Measurements from ENCODE around the gene RYR2.
"Not testable (repeated sequence)": the region's sequence is repeated elsewhere in the genome, so short reads cannot be mapped to it uniquely, and the experiment has no call there.

RYR2 gene

DNA sequence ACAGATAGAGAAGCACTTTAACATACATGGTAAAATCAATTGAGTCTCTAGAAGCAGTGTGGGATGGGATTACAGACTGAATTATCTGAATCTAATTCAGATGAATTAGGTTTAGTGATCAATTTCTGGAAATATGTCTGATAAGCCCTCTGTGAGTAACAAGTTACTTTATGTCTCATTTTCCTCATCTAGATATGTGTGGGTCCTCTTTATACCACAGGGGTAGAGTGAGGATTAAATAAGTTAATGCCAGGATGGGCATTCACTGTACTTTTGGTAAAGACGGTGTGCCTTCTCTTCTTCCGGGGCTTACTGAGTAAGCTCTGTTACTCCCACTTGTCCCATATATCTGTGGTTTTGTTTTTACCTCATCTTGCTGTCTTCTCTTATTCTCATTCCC is 225.8 kb downstream of the RYR2 start:
- no peak for DNase-seq (ENCODE audit: low spot score)

DNA sequence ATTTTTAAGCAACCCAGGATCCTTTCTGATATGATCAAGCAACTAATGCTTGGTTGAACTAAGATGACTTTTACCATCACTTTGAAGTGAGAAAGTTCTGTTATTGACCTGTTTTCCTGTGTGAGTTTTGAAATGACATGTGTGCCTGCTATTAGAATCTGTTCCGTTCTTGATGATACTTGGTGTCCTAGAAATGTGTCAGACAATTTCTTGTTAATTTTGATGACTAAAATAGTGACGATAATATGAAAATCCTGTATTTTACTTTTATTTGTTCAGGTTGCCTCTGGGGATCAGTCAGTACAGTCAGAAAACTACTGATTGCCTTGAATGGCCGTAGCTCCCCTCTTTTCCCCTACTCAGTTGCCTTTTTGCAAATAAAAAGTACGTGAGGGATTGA is 228.0 kb downstream of the RYR2 start:
- DNase-seq (ENCODE audit: low spot score), result no peak

DNA sequence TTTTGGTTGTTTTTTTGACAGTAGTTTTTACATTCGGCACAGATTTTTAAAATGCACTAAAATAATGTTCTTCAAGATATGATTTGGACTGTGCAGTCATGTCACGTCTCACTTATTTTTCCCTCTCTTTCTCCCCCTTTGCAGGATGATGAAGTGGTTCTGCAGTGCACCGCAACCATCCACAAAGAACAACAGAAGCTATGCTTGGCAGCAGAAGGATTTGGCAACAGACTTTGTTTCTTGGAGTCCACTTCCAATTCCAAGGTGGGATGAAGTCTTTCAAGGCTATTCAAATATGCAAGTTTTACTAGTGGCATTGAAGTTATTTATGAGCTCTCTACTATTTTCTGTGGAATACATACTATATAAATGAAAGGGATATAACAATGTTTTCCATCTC is 228.4 kb downstream of the RYR2 start:
- no peak for DNase-seq (ENCODE audit: low spot score)

DNA sequence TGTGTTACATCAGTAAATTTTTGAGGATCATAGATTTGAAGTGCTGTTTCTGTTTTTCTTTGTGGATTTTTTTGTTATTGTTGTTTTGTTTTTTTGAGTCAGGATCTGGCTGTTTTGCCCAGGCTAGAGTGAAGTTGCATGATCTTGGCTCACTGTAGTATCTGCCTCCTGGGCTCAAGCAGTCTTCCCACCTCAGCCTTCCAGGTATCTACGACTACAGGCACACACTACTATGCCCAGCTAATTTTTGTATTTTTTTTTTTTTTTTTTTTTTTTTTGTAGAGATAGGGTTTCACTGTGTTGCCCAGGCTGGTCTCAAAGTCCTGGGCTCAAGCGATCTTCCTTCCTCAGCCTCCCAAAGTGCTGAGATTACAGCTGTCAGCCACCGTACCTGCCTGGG is 236.0 kb downstream of the RYR2 start:
- not testable (repeated sequence) for DNase-seq (ENCODE audit: low spot score)

DNA sequence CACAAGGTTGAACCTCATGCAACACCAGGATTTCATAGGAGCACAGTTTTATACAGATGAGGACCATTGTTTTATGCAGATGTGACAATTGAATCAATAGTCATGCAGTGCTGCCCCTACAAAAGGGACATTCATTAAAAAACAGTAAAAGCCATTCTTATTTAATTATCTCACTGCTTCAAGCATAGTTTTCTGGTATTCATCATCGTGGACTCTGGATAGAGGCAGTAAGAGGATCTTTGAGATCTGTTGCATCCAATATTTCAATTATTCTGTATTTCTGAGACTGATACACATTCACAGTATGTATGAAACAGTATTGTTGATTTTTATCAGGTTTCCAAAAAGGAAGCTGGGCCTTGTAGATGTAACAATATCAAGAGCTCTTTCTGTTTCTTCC is 237.6 kb downstream of the RYR2 start:
- DNase-seq (ENCODE audit: low spot score), result no peak

DNA sequence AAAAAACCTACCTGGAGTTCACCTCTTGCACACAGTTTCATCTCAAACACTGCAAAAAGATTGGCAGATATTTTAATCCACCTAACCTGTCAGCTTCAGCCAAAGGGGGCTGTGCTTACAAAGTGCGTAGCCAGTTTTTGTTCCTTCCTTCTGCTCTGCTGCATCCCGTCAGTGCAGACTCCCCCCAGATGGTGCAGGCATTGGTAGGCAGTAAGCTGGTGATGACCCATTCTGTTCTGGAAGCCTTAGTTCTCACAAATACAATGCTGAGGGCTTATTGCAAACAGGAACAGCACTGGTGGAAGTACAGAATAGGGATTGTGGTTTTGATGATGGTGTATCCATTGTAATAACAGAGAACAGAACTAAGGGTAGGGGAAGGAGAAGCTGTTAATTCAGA is 239.5 kb downstream of the RYR2 start:
- no peak for DNase-seq (ENCODE audit: low spot score)

DNA sequence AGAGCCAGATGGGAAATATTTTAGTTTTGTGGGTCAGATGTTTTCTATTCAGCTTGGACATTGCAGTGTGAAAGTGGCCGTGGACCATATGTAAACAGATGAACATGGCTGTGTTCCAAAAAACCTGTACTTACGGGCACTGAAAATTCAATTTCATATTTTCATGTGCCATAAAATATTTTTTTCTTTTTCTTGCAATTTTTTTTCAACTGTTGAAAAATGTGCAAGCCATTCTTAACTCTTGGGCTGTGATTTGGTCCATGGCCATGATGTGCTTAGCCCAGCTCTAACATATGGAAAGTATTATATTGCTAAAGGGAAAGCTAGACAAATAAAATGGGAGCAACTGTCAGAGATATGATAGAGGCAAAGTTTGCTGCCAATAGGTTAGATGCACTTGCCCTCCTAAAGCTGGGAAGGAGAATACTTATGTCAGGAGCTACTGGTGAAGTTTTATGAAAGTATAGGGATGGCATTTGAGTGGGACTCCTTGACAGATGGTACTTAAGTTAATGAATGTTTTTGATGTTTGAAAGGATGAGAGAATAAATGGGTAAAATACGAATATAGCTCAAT is 240.3 kb downstream of the RYR2 start:
- no peak for DNase-seq (ENCODE audit: low spot score)

DNA sequence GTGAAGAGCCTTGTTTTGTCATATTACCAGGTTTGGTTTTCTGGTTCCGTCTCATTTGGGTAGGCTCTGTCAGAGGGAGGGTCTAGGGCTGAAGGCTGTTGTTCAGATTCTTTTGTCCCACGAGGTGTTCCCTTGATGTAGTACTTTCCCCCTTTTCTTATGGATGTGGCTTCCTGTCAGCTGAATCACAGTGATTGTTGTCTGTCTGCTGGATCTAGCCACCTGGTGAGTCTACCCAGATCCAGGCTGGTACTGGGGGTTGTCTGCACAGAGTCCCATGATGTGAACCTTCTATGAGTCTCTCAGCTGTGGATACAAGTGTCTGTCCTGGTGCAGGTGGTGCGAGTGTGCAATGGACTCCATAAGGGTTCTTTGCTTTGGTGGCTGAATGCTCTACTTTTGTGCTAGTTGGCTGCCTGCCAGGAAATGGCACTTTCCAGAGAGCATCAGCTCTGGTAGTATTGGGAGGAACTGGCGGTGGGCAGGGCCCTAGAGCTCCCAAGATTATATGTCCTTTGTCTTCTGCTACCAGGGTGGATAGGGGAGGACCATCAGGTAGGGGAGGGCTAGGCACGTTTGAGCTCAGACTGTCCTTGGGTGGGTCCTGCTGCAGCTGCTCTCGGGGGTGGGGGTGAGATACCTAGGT is 246.0 kb downstream of the RYR2 start:
- DNase-seq (ENCODE audit: low spot score), result no peak

DNA sequence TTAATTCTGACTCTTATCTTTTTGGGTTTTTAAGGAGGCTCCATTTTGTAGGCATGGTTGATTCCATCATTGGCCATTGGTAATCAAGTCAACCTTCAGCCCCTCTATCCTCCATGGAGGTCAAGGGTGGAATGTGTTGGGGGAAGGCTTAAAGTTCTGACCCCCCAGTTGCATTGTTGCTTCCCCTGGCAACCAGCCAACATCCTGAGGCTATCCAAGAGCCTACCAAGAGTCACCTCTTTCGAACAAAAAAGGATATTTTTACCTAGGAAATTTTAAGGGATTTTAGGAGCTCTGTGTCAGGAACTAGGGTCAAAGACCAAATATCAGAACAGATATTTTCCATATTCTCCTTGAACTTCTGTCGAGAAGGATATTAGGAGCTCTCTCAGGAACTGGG is 251.8 kb downstream of the RYR2 start:
- no peak for DNase-seq (ENCODE audit: low spot score)

DNA sequence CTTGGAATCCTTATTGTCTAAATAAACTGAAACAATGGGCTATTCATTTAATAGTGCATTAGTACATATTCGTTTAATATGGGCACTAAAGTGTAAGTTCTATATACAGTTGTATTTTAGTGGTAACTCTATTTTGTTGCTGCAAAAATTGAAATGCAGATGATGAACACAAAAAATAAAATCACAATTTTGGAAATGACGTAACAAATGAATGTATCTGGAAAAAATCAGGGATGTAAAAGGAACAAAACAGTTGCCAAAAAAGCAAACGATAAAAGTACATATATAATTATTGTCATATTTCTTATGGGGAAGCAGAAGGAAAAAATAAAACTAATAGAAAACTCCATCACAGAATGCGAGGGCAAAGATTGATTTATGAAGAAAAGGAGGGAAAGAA is 254.9 kb downstream of the RYR2 start:
- no peak for DNase-seq (ENCODE audit: low spot score)

DNA sequence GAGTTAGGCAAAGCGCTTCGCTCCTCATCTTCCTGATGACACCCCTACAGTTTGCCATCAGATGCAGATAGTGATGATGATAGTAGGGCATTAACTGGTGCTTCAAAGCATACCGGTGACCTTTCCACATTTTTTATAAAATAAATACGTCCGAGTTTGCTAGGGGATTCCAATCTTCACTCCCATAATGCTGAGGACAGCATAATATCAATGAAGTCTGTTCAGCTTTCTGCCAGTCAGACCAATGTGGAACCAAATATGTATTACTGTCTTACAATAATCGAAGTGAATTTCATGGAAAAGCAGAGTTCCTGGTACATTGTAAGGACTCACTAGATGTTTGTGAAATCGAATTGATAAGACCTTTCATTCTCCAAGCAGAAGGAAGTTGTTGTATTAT is 258.7 kb downstream of the RYR2 start:
- no peak for DNase-seq (ENCODE audit: low spot score)

DNA sequence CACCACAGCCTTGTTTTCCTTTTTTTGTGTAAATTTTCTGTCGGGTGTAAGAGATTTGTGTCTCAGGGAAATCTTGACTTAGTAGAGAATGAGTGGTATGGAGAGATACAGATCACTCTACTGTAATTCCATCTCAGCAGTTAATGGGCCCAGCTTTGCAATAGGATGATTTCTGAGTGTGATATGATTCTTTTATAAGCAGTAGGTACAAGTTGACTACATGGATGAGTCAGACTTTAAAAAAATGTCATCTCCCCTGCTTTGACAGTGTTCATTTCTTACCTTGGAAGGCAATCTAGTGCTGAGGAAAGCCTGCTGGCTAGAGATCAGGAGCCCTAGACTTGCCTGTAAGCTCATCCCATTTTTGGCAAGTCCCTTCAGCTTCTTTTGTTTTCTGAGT is 261.9 kb downstream of the RYR2 start:
- DNase-seq (ENCODE audit: low spot score), result no peak

DNA sequence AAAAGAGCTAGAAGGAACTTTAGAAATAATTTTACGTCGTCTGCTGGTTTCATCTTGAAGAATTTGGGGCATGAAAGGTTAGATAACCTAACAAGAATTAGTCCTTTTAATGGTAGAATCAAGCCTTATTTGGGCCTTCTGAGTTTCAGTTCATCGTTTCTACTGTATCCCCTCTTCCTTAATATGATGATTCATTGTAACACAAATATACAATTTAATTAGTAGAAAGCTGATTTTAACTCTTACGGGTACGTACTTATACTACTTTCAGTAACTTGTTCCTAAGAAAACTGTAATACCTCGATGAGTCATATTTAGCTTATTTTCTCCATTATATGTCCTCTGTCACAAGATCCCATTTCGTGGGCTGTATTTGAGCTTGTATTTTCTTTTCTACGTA is 264.7 kb downstream of the RYR2 start:
- DNase-seq (ENCODE audit: low spot score), result no peak

DNA sequence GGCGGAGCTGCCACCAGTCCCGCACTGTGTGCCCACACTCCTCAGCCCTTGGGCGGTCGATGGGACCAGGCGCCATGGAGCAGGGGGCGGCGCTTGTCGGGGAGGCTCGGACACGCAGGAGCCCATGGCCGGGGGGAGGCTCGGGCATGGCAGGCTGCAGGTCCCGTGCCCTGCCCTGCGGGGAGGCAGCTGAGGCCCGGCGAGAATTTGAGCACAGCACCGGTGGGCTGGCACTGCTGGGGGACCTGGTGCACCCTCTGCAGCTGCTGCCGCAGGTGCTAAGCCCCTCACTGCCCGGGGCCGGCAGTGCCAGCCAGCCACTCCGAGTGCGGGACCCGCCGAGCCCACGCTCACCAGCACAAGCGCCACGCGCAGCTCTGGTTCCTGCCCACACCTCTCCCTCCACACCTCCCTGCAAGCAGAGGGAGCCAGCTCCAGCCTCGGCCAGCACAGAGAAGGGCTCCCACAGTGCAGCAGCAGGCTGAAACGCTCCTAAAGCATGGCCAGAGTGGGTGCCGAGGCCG is 267.7 kb downstream of the RYR2 start:
- DNase-seq (ENCODE audit: low spot score), result no peak

DNA sequence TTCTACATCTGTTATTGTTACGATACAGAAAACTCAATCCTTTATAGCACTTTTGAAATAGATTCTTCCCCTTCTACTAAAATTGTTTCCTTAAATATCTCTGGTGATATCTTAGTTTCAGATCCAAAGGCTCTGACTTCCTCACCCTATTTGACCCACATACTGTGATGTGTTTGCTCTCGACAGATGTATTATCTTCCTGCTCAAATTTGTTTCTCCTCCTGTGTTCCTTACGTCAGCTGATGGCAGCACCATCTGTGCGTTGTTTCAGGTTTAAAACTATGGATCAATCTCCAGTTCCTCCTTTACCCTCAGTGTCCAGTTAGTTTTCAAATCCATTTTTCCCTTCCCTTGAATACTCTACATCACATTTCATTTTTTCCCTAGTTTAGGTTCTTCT is 274.4 kb downstream of the RYR2 start:
- no peak for DNase-seq (ENCODE audit: low spot score)

DNA sequence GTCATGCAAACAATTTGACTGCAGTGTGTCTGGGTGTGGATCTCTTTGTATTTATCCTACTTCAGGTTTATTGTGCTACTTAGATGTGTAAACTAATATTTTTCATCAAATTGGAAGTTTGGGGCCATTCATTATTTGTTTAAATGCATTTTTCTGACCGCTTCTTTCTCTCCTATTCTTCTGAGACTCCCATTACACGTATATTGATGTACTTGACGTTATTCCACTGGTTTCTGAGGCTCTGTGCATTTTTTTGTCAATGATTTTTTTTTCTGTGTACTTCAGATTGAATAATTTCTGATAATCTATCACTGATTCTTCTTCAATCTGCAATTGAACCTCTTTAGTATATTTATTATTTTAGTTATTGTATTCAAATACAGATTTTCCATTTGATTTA is 276.8 kb downstream of the RYR2 start:
- DNase-seq (ENCODE audit: low spot score), result no peak

DNA sequence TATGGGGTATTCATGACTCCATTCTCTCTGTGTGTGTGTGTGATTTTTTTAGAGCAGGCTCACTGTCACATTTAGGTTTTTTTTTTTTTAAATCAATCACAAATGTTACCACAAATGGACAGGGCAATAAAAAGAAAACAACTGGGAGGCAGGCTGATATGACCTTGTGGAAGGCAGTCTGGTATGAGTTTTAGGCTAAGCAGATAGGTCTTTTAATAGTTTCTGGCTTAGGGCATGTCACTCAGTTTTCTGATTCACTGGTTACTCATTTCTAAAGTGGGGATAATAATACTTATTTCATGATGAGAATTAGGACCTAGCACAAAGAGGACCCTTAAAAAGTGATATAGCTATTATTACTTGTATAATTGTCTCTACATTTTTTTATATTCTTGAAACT is 278.9 kb downstream of the RYR2 start:
- DNase-seq (ENCODE audit: low spot score), result no peak

DNA sequence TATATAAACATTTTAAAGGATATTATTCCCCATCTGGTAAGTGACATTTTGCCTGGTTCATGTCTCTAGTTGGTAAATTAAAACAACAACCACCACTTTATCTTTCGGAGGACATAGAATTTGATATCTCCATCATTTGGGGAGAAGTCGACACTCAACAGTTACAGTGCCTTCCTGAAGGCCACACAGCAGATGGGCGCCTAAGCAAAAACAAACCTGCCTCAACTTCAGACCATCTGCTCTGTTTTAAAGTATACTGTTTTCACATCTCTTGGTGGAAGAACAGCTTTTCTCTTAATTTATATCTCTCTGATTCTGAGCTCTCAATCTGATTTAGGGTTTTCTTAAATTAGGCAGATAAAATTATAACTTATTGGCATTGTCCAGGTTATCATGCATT is 282.2 kb downstream of the RYR2 start:
- DNase-seq (ENCODE audit: low spot score), result no peak

DNA sequence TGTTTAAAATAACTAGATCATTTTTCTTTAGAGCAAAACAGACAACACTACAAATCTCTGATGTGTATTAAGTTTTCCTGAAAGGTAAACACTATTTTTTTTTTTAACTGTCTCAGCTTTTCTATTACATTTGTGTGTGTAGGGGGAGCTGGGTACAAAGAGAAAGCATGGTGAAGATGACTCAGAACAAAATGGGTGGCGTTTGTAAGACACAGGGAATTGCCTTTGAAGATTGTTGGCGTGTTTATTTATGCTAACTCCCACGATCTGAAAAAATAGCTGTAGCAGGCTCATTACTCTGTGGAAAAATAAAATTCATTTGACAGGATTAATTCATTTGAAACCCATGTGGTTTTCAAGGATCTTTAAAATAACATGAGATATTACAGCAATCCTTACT is 285.1 kb downstream of the RYR2 start:
- DNase-seq (ENCODE audit: low spot score), result no peak

DNA sequence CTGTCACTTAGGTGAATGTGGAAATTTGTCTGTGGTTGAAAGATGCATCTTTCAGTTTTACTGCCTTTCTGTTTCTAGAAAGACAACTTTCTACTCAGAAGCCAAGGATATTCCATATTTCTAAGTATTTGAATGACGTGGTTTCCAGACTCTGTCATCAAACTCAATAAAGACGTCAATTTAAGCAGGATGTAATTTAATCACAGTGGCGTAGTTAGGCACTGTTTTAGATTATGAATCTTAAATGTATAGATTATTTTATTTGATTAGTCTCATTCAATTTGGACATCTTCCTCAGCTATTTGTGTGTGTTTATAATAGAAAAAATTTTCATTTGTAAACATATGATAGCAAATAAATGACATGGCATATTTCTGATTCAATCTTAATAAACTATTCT is 298.9 kb downstream of the RYR2 start:
- no peak for DNase-seq (ENCODE audit: low spot score)

DNA sequence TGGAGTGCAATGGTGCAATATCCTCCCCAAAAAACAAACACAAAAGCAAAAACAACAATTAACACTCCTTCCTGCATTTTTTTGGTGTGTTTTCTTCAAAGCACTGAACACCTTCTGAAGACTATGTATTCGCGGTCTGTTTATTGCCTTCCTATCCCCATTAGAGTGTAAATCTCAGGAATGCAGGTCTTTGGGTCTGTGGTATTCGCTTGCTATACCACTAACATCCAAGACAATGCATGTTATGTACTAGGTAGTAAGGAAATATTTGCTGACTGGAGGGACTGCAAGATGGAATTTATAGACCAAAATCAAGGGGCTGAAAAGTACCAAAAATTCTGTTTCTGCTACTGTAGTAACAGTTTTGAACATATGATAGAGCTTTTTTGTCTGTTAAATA is 299.4 kb downstream of the RYR2 start:
- DNase-seq (ENCODE audit: low spot score), result no peak

DNA sequence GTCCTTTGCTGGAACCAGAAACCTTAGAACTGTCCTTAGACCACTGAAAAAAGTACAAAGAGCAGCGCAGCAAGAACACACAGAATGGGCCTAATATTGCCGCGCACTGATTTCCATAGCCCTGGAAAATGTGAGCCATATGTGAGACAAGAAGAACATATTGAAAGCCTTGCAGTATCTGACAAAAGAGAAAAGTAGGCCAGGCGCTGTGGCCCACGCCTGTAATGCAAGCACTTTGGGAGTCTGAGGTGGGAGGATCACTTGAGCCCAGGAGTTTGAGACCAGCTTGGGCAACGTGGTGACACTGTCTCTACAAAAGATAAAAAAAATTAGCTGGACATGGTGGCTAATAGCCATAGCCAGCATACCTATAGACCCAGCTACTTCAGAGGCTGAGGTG is 300.7 kb downstream of the RYR2 start:
- no peak for DNase-seq (ENCODE audit: low spot score)

DNA sequence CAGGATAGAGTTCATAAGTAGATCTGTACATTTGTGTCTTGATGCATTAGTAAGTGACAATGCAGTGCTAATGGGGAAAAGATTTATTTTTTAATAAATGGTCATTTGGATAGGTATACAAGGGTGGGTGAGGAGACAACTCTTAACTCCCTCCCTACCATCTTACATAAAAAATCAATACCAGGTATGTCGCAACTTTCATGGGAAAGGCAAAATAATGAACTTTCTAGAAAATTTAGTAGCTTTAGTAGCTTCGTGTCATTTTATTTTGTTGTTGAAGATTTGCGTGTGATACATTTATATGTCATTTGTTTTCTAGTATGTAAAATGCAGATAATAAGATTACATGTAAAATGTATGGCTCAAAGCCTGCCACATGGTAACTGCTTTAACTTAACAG is 310.8 kb downstream of the RYR2 start:
- DNase-seq (ENCODE audit: low spot score), result no peak

DNA sequence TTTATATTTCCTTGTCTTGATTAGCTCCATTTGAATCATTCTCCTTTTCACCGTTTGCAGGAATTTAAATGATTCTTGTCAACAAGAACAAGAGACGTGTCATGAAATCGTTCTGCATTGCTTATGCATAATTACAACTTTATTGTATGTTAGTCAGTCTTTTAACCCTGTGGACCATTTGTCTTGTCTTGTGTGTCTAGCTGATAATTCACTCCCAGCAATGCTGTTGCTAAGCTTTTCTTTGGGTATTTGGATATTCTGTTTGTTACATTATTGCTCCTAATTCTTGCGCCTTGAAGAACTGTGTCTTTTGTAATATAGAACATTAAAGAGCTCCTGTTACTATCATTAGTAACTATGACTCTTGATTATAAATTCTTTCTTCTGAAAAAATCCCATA is 311.9 kb downstream of the RYR2 start:
- no peak for DNase-seq (ENCODE audit: low spot score)
